Stimulated activated CD8-positive, alpha-beta memory T cell treated with anti-CD3 and anti-CD28 coated beads, Interleukin-15, amount 100 ng/mL, for 48 hours (primary cell): ENCODE data around the gene AOPEP.

Source experiments
- DNase-seq, 2 donors: peaks; one replicate each; pipeline ENCODE4 v3.0.0-alpha.2; 2020; ENCODE audit warnings: low read depth in 2 of 2

Gene AOPEP

GRCh38 chr9:94760010-94760409 lies 33.5 kb downstream of the AOPEP start:
- no peak for DNase-seq

GRCh38 chr9:94760660-94761059 lies 34.2 kb downstream of the AOPEP start:
- no peak for DNase-seq

GRCh38 chr9:94761481-94761880 lies 35.0 kb downstream of the AOPEP start:
- DNase-seq: no peak

- no peak for DNase-seq
Observed at GRCh38 chr9:94767331-94768072, 41.0 kb downstream of the AOPEP start.

GRCh38 chr9:94768766-94769165 lies 42.3 kb downstream of the AOPEP start:
- DNase-seq: no peak

GRCh38 chr9:94770334-94770733 lies 43.8 kb downstream of the AOPEP start:
- no peak for DNase-seq

- DNase-seq: no peak
Observed at GRCh38 chr9:94771096-94771495, 44.6 kb downstream of the AOPEP start.

- no peak for DNase-seq
Observed at GRCh38 chr9:94772144-94772543, 45.6 kb downstream of the AOPEP start.

- no peak for DNase-seq
Observed at GRCh38 chr9:94772639-94773303, 46.3 kb downstream of the AOPEP start.

- DNase-seq: no peak
Observed at GRCh38 chr9:94773655-94774054, 47.2 kb downstream of the AOPEP start.

- DNase-seq: no peak
Observed at GRCh38 chr9:94778013-94778412, 51.5 kb downstream of the AOPEP start.

- DNase-seq: no peak
Observed at GRCh38 chr9:94779031-94779430, 52.5 kb downstream of the AOPEP start.

GRCh38 chr9:94779693-94780290 lies 53.3 kb downstream of the AOPEP start:
- no peak for DNase-seq

GRCh38 chr9:94780516-94780950 lies 54.0 kb downstream of the AOPEP start:
- DNase-seq: peak in 1 of 2 donors; percentile 15

- DNase-seq: no peak
Observed at GRCh38 chr9:94782355-94783101, 56.0 kb downstream of the AOPEP start.

- DNase-seq: peak in 1 of 2 donors; percentile 4
Observed at GRCh38 chr9:94783102-94783682, 56.7 kb downstream of the AOPEP start.

- no peak for DNase-seq
Observed at GRCh38 chr9:94783928-94784327, 57.4 kb downstream of the AOPEP start.

- DNase-seq: no peak
Observed at GRCh38 chr9:94785215-94786169, 59.0 kb downstream of the AOPEP start.

- DNase-seq: no peak
Observed at GRCh38 chr9:94786586-94786985, 60.1 kb downstream of the AOPEP start.

GRCh38 chr9:94787266-94787665 lies 60.8 kb downstream of the AOPEP start:
- no peak for DNase-seq
